Activated CD8-positive, alpha-beta T cell treated with anti-CD3 and anti-CD28 coated beads for 36 hours (primary cell): Measurements from ENCODE around the gene FGFBP3. TPM values are rescaled to one million over a fixed set of nuclear protein-coding genes. Genes with fewer than 3 reads are reported as not detected.
"Not testable (repeated sequence)": the region's sequence is repeated elsewhere in the genome, so short reads cannot be mapped to it uniquely, and the experiment has no call there.

Experiments
- ATAC-seq: fragments of 200-7000 bp; cut with Tn5 transposase; one replicate; pipeline ENCODE4 v1.10.0; 2021; ENCODE audit warnings: mild to moderate bottlenecking, moderate library complexity
- CTCF ChIA-PET: fragments of 350-600 bp; sonication (Branson Sonifier 250); formaldehyde crosslinking; loops from one replicate; lab custom pipeline; 2021; ENCODE audit warnings: antibody characterized with exemption; lab: Charles Lee
- POLR2A ChIA-PET: fragments of 350-600 bp; sonication (Branson Sonifier 250); formaldehyde crosslinking; loops from one replicate; lab custom pipeline; 2021; ENCODE audit warnings: antibody characterized with exemption; lab: Charles Lee
- DNase-seq: peaks from one replicate; pipeline ENCODE4 v3.0.0-alpha.2; 2020
- H3K27ac Mint-ChIP-seq: one replicate; pipeline ENCODE4 v1.8.0; 2021; ENCODE audit warnings: mild to moderate bottlenecking, mixed read lengths
- H3K27me3 Mint-ChIP-seq: one replicate; pipeline ENCODE4 v1.8.0; 2021; ENCODE audit warnings: mixed read lengths
- H3K36me3 Mint-ChIP-seq: one replicate; pipeline ENCODE4 v1.8.0; 2021; ENCODE audit warnings: low read depth, mixed read lengths
- H3K4me1 Mint-ChIP-seq: one replicate; pipeline ENCODE4 v1.8.0; 2021; ENCODE audit warnings: low read depth, mixed read lengths
- H3K4me3 Mint-ChIP-seq: one replicate; pipeline ENCODE4 v1.8.0; 2021; ENCODE audit warnings: mild to moderate bottlenecking, moderate library complexity, mixed read lengths
- H3K9me3 Mint-ChIP-seq: one replicate; pipeline ENCODE4 v1.8.0; 2021; ENCODE audit warnings: mixed read lengths
- CTCF ChIP-seq: fragments of 200-600 bp; IDR thresholded peaks from one replicate; pipeline ENCODE4 v1.8.0; 2022; ENCODE audit warnings: antibody characterized with exemption, mild to moderate bottlenecking
- intact Hi-C: fragments of 100-400 bp; cut with micrococcal nuclease; formaldehyde crosslinking; loops from one replicate; pipeline ENCODE4 v1.10.0; 2022
- total RNA-seq, 2 experiments: library from RNA; stranded (reverse); gene quantifications; one replicate each; pipeline ENCODE4 v1.2.3, GENCODE V29; 2021

The FGFBP3 gene
- total RNA-seq, 2 experiments from 2014 or later, result 2.2 to 3.1 TPM

DNA sequence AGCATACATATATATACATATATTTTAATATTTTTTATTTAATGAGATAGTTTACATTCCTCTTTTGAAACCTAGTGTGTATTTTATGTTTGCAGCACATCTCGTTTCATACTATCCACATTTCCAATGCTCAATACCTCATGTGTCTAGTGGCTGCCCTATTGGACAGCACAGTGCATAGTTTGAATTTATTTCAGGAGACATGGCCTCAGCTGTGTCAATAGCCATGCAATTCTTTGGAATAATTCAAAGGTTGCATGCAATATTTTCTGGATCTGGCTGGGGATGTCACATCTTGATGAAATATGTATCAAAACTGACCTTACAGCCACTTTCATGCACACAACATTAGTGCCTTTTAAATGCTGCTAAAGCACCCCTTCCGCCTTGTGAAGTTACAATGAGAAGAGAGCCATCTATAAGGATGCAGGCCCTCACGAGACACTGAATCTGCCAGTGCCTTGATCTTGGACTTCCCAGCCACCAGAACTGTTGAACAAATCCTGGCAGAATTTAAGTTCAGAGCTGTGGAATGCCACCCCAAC is 13.0 kb downstream of the FGFBP3 start:
- no peak for ATAC-seq
- Mint-ChIP-seq H3K4me1 (peaks cover 3% of the 10 kb centered on the region), H3K4me3 (no peak overlapping the region), H3K27me3 (peaks cover 3% of the 10 kb centered on the region), H3K27ac (no peak overlapping the region), H3K36me3 (no peaks in the 10 kb centered on the region), H3K9me3 (no peaks in the 10 kb centered on the region)
- intact Hi-C loops, result no loop called here
- no peak for TF ChIP-seq CTCF
- ChIA-PET POLR2A (interaction anchor here (1.4 kb wide), 1 partner anchor 13 kb away, joined by 3 read pairs; the partner anchor contains the start of gene FGFBP3), CTCF (no interaction called here)
- DNase-seq, result no peak

GRCh38 chr10:91894261-91894685 is 15.0 kb downstream of the FGFBP3 start:
- DNase-seq, H3K4me1 Mint-ChIP-seq, H3K9me3 Mint-ChIP-seq, ATAC-seq, H3K27ac Mint-ChIP-seq, H3K4me3 Mint-ChIP-seq, intact Hi-C loops, H3K36me3 Mint-ChIP-seq: not testable (repeated sequence)
- H3K27me3 Mint-ChIP-seq, result peaks cover 11% of the 10 kb centered on the region
- CTCF ChIA-PET, result interaction anchor here (0.8 kb wide), 1 partner anchor 38 kb away, joined by 3 read pairs; no protein-coding TSS in a partner anchor
- POLR2A ChIA-PET, result interaction anchor here (0.9 kb wide), 1 partner anchor 29 kb away, joined by 4 read pairs; the partner anchor contains the start of gene BTAF1

GRCh38 chr10:91893051-91893450 is 16.2 kb downstream of the FGFBP3 start:
- H3K27me3 Mint-ChIP-seq, result peaks cover 9% of the 10 kb centered on the region
- no peaks in the 10 kb centered on the region for H3K9me3 Mint-ChIP-seq
- ChIA-PET CTCF (interaction anchor here (1.0 kb wide), 1 partner anchor 18 kb away, joined by 4 read pairs; no protein-coding TSS in a partner anchor), POLR2A (interaction anchor here (1.2 kb wide), 1 partner anchor 15 kb away, joined by 3 read pairs; no protein-coding TSS in a partner anchor)
- intact Hi-C loops, result no loop called here
- H3K27ac Mint-ChIP-seq, result no peak overlapping the region
- no peak for TF ChIP-seq CTCF
- ATAC-seq (no peak), DNase-seq (no peak)
- no peak overlapping the region for H3K4me3 Mint-ChIP-seq
- peaks cover 2% of the 10 kb centered on the region for H3K4me1 Mint-ChIP-seq
- no peaks in the 10 kb centered on the region for H3K36me3 Mint-ChIP-seq

- H3K27me3 Mint-ChIP-seq, result peaks cover 11% of the 10 kb centered on the region
- ATAC-seq, result no peak
- intact Hi-C loops, result no loop called here
- no peak for DNase-seq
- no peak overlapping the region for H3K4me3 Mint-ChIP-seq
- H3K9me3 Mint-ChIP-seq, result no peaks in the 10 kb centered on the region
- ChIA-PET POLR2A (interaction anchor here (0.8 kb wide), 1 partner anchor 17 kb away, joined by 4 read pairs; no protein-coding TSS in a partner anchor), CTCF (interaction anchor here (1.3 kb wide), 1 partner anchor 10 kb away, joined by 3 read pairs; no protein-coding TSS in a partner anchor)
- TF ChIP-seq CTCF, result no peak
- H3K36me3 Mint-ChIP-seq, result no peaks in the 10 kb centered on the region
- no peak overlapping the region for H3K27ac Mint-ChIP-seq
- H3K4me1 Mint-ChIP-seq, result peaks cover 9% of the 10 kb centered on the region
Observed at GRCh38 chr10:91891125-91892001, 17.9 kb downstream of the FGFBP3 start.

DNA sequence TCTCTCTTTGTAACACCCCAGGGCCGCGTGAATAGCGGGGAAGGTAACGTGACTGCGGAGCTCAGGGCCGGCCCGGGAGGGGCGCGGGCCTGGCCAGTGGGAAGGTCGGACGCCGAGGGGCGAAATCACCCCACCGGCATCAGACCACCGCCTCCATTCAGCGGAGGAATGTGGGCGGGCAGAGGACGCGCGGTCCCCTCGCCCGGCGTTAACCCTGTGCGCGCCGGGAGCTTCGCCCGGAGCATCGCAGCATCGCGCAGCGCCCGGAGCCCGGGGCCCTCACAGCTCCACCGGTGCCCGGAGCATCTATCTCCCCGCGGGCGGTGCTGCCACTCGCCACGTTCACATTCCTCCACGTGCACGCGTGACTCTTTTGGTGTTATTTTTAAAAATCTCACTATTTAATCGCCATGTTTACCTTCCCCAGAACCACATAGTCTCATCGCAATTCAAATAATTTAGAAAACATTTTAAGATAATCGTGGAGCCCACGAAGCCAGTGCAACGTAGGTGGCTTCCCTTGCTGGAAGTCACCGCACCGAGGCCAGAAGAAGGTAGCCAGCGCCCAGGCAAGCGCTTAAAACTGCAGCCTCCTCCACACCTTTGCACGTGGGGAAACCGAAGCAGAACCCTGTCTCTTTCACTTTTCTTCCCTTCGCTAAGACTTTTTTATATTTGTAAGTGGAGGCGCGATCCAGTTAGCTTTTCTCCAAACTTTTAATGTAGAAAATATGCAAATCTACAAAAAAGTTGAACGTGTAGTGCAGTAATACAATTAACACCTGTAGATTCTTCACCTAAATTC is 21.8 kb downstream of the FGFBP3 start:
- ATAC-seq (peak; percentile 79), DNase-seq (peak; percentile 41)
- Mint-ChIP-seq H3K36me3 (no peaks in the 10 kb centered on the region), H3K27me3 (peaks cover 11% of the 10 kb centered on the region), H3K27ac (peak overlapping the region; percentile 63), H3K4me3 (peak overlapping the region; percentile 77), H3K9me3 (no peaks in the 10 kb centered on the region), H3K4me1 (peaks cover 9% of the 10 kb centered on the region)
- intact Hi-C loops, result no loop called here
- no peak for TF ChIP-seq CTCF
- CTCF ChIA-PET, result interaction anchor here (0.7 to 1.2 kb wide), 6 partner anchors 9 to 129 kb away, joined by 3 to 5 read pairs (median 4); partner anchors contain the start of genes BTAF1 and FGFBP3
- POLR2A ChIA-PET, result interaction anchor here (0.7 to 1.5 kb wide), 4 partner anchors 10 to 36 kb away, joined by 3 to 7 read pairs (median 4); partner anchors contain the start of gene BTAF1
